Uterus (tissue), 4 donors: Measurements from ENCODE around the gene FBXO46. TPM values are rescaled to one million over a fixed set of nuclear protein-coding genes. Genes with fewer than 3 reads are reported as not detected.
A peak's percentile ranks its signal among the peaks of the same experiment; 100 is the strongest.

ENCODE experiments used
- DNase-seq, 2 donors: peaks; one replicate each; pipeline ENCODE4 v3.0.0-alpha.2; 2019 to 2020
- H3K27ac ChIP-seq, 2 donors: fragments of 200-600 bp; sonication (generic); 1 replicate in 1 of 2; 2 replicates in 1 of 2; pipeline ENCODE4 v1.5.1; 2016 to 2018
- H3K27me3 ChIP-seq, 2 donors: fragments of 200-600 bp; sonication (generic); one replicate each; pipeline ENCODE4 v1.5.1; 2018 to 2019; ENCODE audit warnings: control low read depth in 1 of 2
- H3K36me3 ChIP-seq, 2 donors: fragments of 200-600 bp; sonication (generic); one replicate each; pipeline ENCODE4 v1.5.1; 2019; ENCODE audit warnings: control low read depth in 1 of 2
- H3K4me1 ChIP-seq, 2 donors: fragments of 200-600 bp; sonication (generic); one replicate each; pipeline ENCODE4 v1.5.1; 2018 to 2019; ENCODE audit warnings: control low read depth in 1 of 2
- H3K4me3 ChIP-seq, 2 donors: fragments of 200-600 bp; sonication (generic); 1 replicate in 1 of 2; 2 replicates in 1 of 2; pipeline ENCODE4 v1.5.1; 2018 to 2019; ENCODE audit warnings: mild to moderate bottlenecking in 1 of 2
- H3K9me3 ChIP-seq, 2 donors: fragments of 200-600 bp; sonication (generic); one replicate each; pipeline ENCODE4 v1.5.1; 2019; ENCODE audit warnings: control low read depth in 1 of 2
- CTCF ChIP-seq, 4 experiments: fragments of 200-600 bp in 2 of 4; fragments of 450-650 bp in 2 of 4; sonication (generic) in 2 of 4; IDR thresholded peaks; one replicate each; pipeline ENCODE4 v1.5.1; 2016 to 2019; ENCODE audit warnings: antibody characterized with exemption in 4 of 4, mild to moderate bottlenecking in 2 of 4, moderate library complexity in 1 of 4
- POLR2A ChIP-seq, 2 donors: fragments of 450-650 bp; IDR thresholded peaks; one replicate each; pipeline ENCODE4 v1.6.1; 2016; ENCODE audit warnings: antibody characterized with exemption in 2 of 2, mild to moderate bottlenecking in 1 of 2, moderate library complexity in 1 of 2
- intact Hi-C: fragments of 100-400 bp; cut with DNase I; formaldehyde crosslinking; loops from one replicate; pipeline ENCODE4 v1.15.1; 2023; ENCODE audit warnings: low total_unique reads
- total RNA-seq, 4 donors: library from RNA; depleted of rRNA in 3 of 4; stranded (reverse); fragments of >200 nt in 3 of 4; gene quantifications; one replicate each; pipeline versions ENCODE4 v1.1.0 to v1.2.4, GENCODE V29; 2014 to 2023
- donor health status: DM: yes; HTN: yes; CAD: no.

Gene FBXO46
- total RNA-seq, 4 donors from 2014 or later: 7.0 to 36.1 (median 15.2) TPM

DNA sequence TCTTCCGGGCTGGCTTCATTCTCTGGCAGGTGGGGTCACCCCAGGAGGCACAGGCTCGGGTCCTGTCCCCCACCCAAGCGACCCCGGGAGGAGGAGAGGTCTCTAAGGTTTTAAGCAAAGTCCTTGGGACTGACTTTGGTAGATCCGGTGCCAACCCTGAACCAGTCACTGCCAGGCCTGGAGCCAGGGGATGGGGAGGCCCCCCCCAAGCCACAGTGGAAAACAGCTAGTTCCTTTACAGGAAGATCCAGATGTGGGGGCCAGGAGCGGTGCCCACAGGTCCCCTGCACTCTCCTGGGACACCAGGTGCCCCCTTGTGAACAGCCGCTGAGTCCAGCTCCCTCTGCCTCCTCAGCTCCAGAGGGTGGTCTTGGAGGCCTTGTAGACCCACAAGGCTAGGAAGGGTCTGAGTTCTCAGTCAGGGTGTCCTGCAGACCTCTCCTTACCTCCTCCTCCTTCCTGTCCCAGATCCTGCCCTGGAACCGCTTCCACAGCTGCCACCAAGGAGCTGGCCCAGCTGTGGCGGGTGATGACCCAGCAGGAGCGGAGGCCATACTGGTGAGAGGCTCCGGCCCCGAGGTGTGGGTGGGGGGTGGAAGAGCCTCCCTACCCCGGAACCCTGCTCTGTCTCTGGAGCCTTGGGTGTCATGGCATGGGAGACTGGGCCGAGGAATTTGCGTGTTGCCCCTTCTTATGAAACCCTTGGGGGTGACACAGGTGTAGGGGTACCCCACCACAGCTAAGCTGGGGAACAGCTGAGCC is 32.4 kb upstream of the FBXO46 start:
- H3K4me3 ChIP-seq: no peak overlapping the region
- peaks cover 12 to 37% of the 10 kb centered on the region in 2 donors for H3K4me1 ChIP-seq
- H3K36me3 ChIP-seq: no peaks in the 10 kb centered on the region
- H3K9me3 ChIP-seq: no peaks in the 10 kb centered on the region
- peak overlapping the region; percentile 90 to 92 for H3K27ac ChIP-seq
- DNase-seq: peak in 1 of 2 donors; percentile 21
- intact Hi-C loops: no loop called here
- H3K27me3 ChIP-seq: no peaks in the 10 kb centered on the region
- no peak for TF ChIP-seq CTCF (IDR thresholded peaks at IDR 0.05)

- Histone ChIP-seq H3K27ac (no peak overlapping the region), H3K9me3 (no peaks in the 10 kb centered on the region), H3K4me3 (no peak overlapping the region), H3K27me3 (no peaks in the 10 kb centered on the region), H3K4me1 (peaks cover 12 to 33% of the 10 kb centered on the region in 2 donors), H3K36me3 (no peaks in the 10 kb centered on the region)
- TF ChIP-seq POLR2A (IDR thresholded peaks at IDR 0.05): no peak
- TF ChIP-seq CTCF (IDR thresholded peaks at IDR 0.05): no peak
- intact Hi-C loops: no loop called here
- no peak for DNase-seq
Measured at GRCh38 chr19:45761714-45762113, 31.0 kb upstream of the FBXO46 start.

DNA sequence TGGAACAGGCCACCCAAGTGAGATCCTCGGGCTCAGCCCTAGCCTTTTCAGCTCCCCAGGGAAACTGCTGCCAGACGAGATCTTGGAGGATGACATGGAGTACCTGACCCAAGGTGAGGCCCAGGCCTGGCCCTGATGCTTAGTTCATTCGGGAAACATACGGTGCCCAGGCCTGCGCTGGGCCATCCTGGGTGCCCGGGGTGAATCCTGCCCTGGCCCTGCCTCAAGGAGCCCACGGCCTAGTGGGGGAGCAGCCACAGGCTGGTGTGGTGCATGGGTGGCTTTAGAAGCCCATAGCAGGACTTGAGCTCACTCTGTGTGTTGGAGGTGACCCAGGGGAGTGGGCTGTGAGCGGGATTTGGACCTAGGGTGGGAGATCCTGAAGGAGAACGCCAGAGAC is 28.2 kb upstream of the FBXO46 start:
- Histone ChIP-seq H3K36me3 (no peaks in the 10 kb centered on the region), H3K4me3 (no peak overlapping the region), H3K27me3 (no peaks in the 10 kb centered on the region), H3K4me1 (peaks cover 6% of the 10 kb centered on the region in 2 donors), H3K9me3 (no peaks in the 10 kb centered on the region), H3K27ac (no peak overlapping the region)
- DNase-seq: no peak
- intact Hi-C loops: no loop called here
- TF ChIP-seq CTCF (IDR thresholded peaks at IDR 0.05): no peak

DNA sequence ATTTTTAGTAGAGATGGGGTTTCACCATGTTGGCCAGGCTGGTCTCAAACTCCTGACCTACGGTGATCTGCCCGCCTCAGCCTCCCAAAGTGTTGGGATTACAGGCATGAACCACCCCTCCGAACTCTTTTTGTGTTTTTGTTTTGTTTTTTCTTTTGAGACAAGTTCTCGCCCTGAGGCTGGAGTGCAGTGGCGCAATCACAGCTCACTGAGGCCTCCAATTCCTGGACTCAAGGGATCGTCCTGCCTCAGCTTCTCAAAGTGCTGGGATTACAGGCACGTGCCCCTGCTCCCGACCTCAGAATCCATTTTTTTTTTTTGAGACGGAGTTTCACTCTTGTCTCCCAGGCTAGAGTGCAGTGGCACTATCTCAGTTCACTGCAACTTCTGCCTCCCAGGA is 27.0 kb upstream of the FBXO46 start:
- no peaks in the 10 kb centered on the region for H3K27me3 ChIP-seq
- intact Hi-C loops: no loop called here
- H3K9me3 ChIP-seq: no peaks in the 10 kb centered on the region
- H3K4me3 ChIP-seq: no peak overlapping the region
- H3K27ac ChIP-seq: no peak overlapping the region
- no peak for DNase-seq
- TF ChIP-seq CTCF (IDR thresholded peaks at IDR 0.05) (no peak), POLR2A (IDR thresholded peaks at IDR 0.05) (no peak)
- H3K4me1 ChIP-seq: no peaks in the 10 kb centered on the region
- no peaks in the 10 kb centered on the region for H3K36me3 ChIP-seq

DNA sequence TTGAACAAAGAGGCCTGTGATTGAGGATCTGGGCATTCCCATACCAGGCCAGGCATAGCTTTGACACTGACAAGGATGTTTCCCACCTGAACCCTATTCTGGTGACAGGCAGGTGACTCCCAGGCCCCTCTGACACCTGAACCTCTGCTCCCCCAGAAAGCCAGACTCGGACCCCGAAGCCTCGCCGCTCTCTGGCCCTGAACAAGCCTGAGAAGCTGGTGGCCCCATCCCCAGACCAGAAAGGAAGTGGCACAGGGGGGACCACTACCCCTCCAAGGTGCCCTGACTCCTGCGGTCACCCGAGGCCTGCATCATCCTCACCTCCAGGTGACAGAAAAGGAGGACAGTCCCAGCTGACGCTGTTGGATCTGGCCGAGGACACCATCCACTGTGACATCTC is 23.6 kb upstream of the FBXO46 start:
- DNase-seq: no peak
- intact Hi-C loops: no loop called here
- H3K36me3 ChIP-seq: no peaks in the 10 kb centered on the region
- H3K27me3 ChIP-seq: no peaks in the 10 kb centered on the region
- H3K9me3 ChIP-seq: no peaks in the 10 kb centered on the region
- TF ChIP-seq CTCF (IDR thresholded peaks at IDR 0.05): no peak
- TF ChIP-seq POLR2A (IDR thresholded peaks at IDR 0.05): no peak
- no peak overlapping the region for H3K4me3 ChIP-seq
- no peaks in the 10 kb centered on the region for H3K4me1 ChIP-seq
- no peak overlapping the region for H3K27ac ChIP-seq
